WERI-Rb-1 (cell line): ENCODE results near the gene CHAD.

Experiments used
- DNase-seq: peaks from one replicate; pipeline ENCODE4 v3.0.0-alpha.2; 2020
- H3K27ac ChIP-seq: fragments of 250-450 bp; sonication (Bioruptor Pico); 2 replicates; pipeline ENCODE4 v1.5.1; 2020; ENCODE audit warnings: mild to moderate bottlenecking, moderate library complexity
- H3K27me3 ChIP-seq: fragments of 250-450 bp; sonication (Bioruptor Pico); 2 replicates; pipeline ENCODE4 v1.5.1; 2021; ENCODE audit warnings: mild to moderate bottlenecking, low read depth, moderate library complexity; ENCODE audit not compliant: insufficient read depth, severe bottlenecking
- H3K36me3 ChIP-seq: fragments of 250-450 bp; sonication (Bioruptor Pico); 2 replicates; pipeline ENCODE4 v1.5.1; 2020; ENCODE audit warnings: mild to moderate bottlenecking, moderate library complexity
- H3K4me3 ChIP-seq: 2 replicates; pipeline ENCODE4 v1.5.1; 2011; ENCODE audit warnings: low read depth, mild to moderate bottlenecking, control low read depth, low read length
- H3K9me3 ChIP-seq: fragments of 250-450 bp; sonication (Bioruptor Pico); 2 replicates; pipeline ENCODE4 v1.5.1; 2021; ENCODE audit warnings: mild to moderate bottlenecking, moderate library complexity; ENCODE audit not compliant: severe bottlenecking
- CTCF ChIP-seq: IDR thresholded peaks from 2 replicates; pipeline ENCODE4 v1.5.1; 2011; ENCODE audit warnings: low read depth, mild to moderate bottlenecking, control low read depth, inconsistent platforms, low read length

Gene CHAD

GRCh38 chr17:50461550-50462132 is 7.0 kb downstream of the CHAD start:
- Histone ChIP-seq H3K27ac (no peak overlapping the region), H3K9me3 (no peaks in the 10 kb centered on the region), H3K36me3 (no peaks in the 10 kb centered on the region), H3K4me3 (no peak overlapping the region), H3K27me3 (no peaks in the 10 kb centered on the region)
- no peak for TF ChIP-seq CTCF
- no peak for DNase-seq

- H3K9me3 ChIP-seq, result no peaks in the 10 kb centered on the region
- H3K4me3 ChIP-seq, result no peak overlapping the region
- no peak for TF ChIP-seq CTCF
- no peaks in the 10 kb centered on the region for H3K36me3 ChIP-seq
- no peak for DNase-seq
- H3K27me3 ChIP-seq, result no peaks in the 10 kb centered on the region
- H3K27ac ChIP-seq, result no peak overlapping the region
Measured at GRCh38 chr17:50460831-50461526, 7.7 kb downstream of the CHAD start.

GRCh38 chr17:50459756-50460155 is 8.9 kb downstream of the CHAD start:
- no peak for TF ChIP-seq CTCF

GRCh38 chr17:50458701-50459676 is 9.7 kb downstream of the CHAD start:
- TF ChIP-seq CTCF, result no peak
- H3K4me3 ChIP-seq, result no peak overlapping the region
- DNase-seq, result no peak
- no peaks in the 10 kb centered on the region for H3K9me3 ChIP-seq
- H3K36me3 ChIP-seq, result no peaks in the 10 kb centered on the region
- no peaks in the 10 kb centered on the region for H3K27me3 ChIP-seq
- peak overlapping the region; percentile 42 for H3K27ac ChIP-seq

More at GRCh38 chr17:50459756-50460155, 8.9 kb downstream of the CHAD start:
- H3K27ac ChIP-seq, result peak overlapping the region; percentile 42
- H3K36me3 ChIP-seq, result no peaks in the 10 kb centered on the region
- peak; percentile 71 for DNase-seq
- no peaks in the 10 kb centered on the region for H3K27me3 ChIP-seq
- no peak overlapping the region for H3K4me3 ChIP-seq
- no peaks in the 10 kb centered on the region for H3K9me3 ChIP-seq

- TF ChIP-seq CTCF, result no peak
- Histone ChIP-seq H3K27ac (no peak overlapping the region), H3K9me3 (no peaks in the 10 kb centered on the region), H3K36me3 (no peaks in the 10 kb centered on the region), H3K4me3 (no peak overlapping the region), H3K27me3 (no peaks in the 10 kb centered on the region)
- DNase-seq, result no peak
Measured at GRCh38 chr17:50458270-50458669, 10.4 kb downstream of the CHAD start.
